Endothelial cell of umbilical vein (primary cell): Measurements from ENCODE around the gene ABTB2. TPM values are rescaled to one million over a fixed set of nuclear protein-coding genes. Genes with fewer than 3 reads are reported as not detected.

Experiments
- BruUV-seq: library from RNA; stranded (reverse); fragments of 400-500 nt; replicated peaks from 2 replicates; lab custom pipeline; 2021; lab: Mats Ljungman, UMichigan
- CTCF ChIA-PET: fragments of 300-600, 350-600 bp; sonication (Branson Sonifier 250); formaldehyde crosslinking; loops from one replicate; lab custom pipeline; 2021; ENCODE audit warnings: antibody characterized with exemption, inconsistent platforms; lab: Charles Lee
- POLR2A ChIA-PET: fragments of 300-600, 350-600 bp; sonication (Branson Sonifier 250); formaldehyde crosslinking; loops from one replicate; lab custom pipeline; 2021; ENCODE audit warnings: antibody characterized with exemption, inconsistent platforms; lab: Charles Lee
- DNase-seq: peaks from one replicate; pipeline ENCODE4 v3.0.0-alpha.2; 2011; ENCODE audit warnings: low read depth, low spot score
- FAIRE-seq: peaks from 2 replicates; lab custom pipeline; 2011; peaks lifted over from hg19 to GRCh38; lab: Jason Lieb, UNC
- H2AFZ ChIP-seq: 2 replicates; pipeline ENCODE4 v1.6.0; 2012; ENCODE audit warnings: low read depth, low read length, control low read depth, inconsistent platforms
- H3K27ac ChIP-seq: 2 replicates; pipeline ENCODE4 v1.5.1; 2011; ENCODE audit warnings: low read depth, mild to moderate bottlenecking, control low read depth, low read length, moderate library complexity; ENCODE audit not compliant: insufficient read depth
- H3K27me3 ChIP-seq, 2 experiments: 2 replicates each; pipeline versions ENCODE4 v1.6.0 to v1.6.1; 2011; ENCODE audit warnings: low read length in 2 of 2, mixed read lengths in 1 of 2; ENCODE audit not compliant: control insufficient read depth in 2 of 2, insufficient read depth in 2 of 2
- H3K36me3 ChIP-seq, 2 experiments: 2 replicates in 1 of 2; 3 replicates in 1 of 2; pipeline ENCODE4 v1.5.1; 2011; ENCODE audit warnings: low read length in 2 of 2, mild to moderate bottlenecking in 1 of 2, moderate library complexity in 1 of 2; ENCODE audit not compliant: control insufficient read depth in 2 of 2, insufficient read depth in 2 of 2; ENCODE audit errors: extremely low read depth in 1 of 2
- H3K4me1 ChIP-seq: 3 replicates; pipeline ENCODE4 v1.5.1; 2011; ENCODE audit warnings: mild to moderate bottlenecking, low read length; ENCODE audit not compliant: control insufficient read depth, insufficient read depth; ENCODE audit errors: extremely low read depth
- H3K4me2 ChIP-seq: 2 replicates; pipeline ENCODE4 v1.6.1; 2011; ENCODE audit warnings: low read length, control low read depth, mixed read lengths; ENCODE audit not compliant: insufficient read depth
- H3K4me3 ChIP-seq, 3 experiments: fragments of 200-600 bp in 1 of 3; sonication (generic), shearing (Covaris generic) in 1 of 3; replicated peaks in 1 of 3; 2 replicates each; pipeline ENCODE4 v1.5.1; 2011 to 2016; ENCODE audit warnings: control low read depth in 3 of 3, low read length in 3 of 3, mild to moderate bottlenecking in 2 of 3, inconsistent platforms in 1 of 3, low read depth in 1 of 3, moderate library complexity in 1 of 3; ENCODE audit not compliant: insufficient read depth in 1 of 3
- H3K79me2 ChIP-seq: 2 replicates; pipeline ENCODE4 v1.6.0; 2012; ENCODE audit warnings: low read length, inconsistent platforms; ENCODE audit not compliant: control insufficient read depth, insufficient read depth
- H3K9ac ChIP-seq: replicated peaks from 2 replicates; pipeline ENCODE3; 2011; ENCODE audit warnings: low read length, control low read depth; ENCODE audit not compliant: insufficient read depth; ENCODE audit errors: extremely low read depth
- H3K9me1 ChIP-seq: replicated peaks from 3 replicates; pipeline ENCODE4 v1.6.0; 2011; ENCODE audit warnings: mild to moderate bottlenecking, low read length; ENCODE audit not compliant: control insufficient read depth, insufficient read depth; ENCODE audit errors: extremely low read depth
- H3K9me3 ChIP-seq: replicated peaks from 2 replicates; pipeline ENCODE4 v1.5.1; 2012; ENCODE audit warnings: low read length, inconsistent platforms; ENCODE audit not compliant: control insufficient read depth, insufficient read depth
- H4K20me1 ChIP-seq: replicated peaks from 2 replicates; pipeline ENCODE3; 2011; ENCODE audit warnings: mild to moderate bottlenecking, low read length; ENCODE audit not compliant: control insufficient read depth, insufficient read depth; ENCODE audit errors: extremely low read depth
- EZH2 ChIP-seq: IDR thresholded peaks from 2 replicates; pipeline ENCODE4 v1.6.1; 2012; ENCODE audit warnings: borderline replicate concordance, low read depth, mild to moderate bottlenecking, moderate library complexity, low read length, inconsistent platforms; ENCODE audit not compliant: severe bottlenecking
- FOS ChIP-seq: IDR thresholded peaks from 2 replicates; pipeline ENCODE4 v1.6.1; 2011; ENCODE audit warnings: mild to moderate bottlenecking, low read length, moderate library complexity, borderline replicate concordance; ENCODE audit not compliant: insufficient read depth
- GATA2 ChIP-seq: IDR thresholded peaks from 2 replicates; pipeline ENCODE4 v1.7.0; 2011; ENCODE audit warnings: low read depth, mild to moderate bottlenecking, moderate library complexity, mixed read lengths, low read length; ENCODE audit not compliant: insufficient read length, insufficient read depth
- JUN ChIP-seq: IDR thresholded peaks from 2 replicates; pipeline ENCODE4 v1.6.1; 2011; ENCODE audit warnings: borderline replicate concordance, low read depth; ENCODE audit not compliant: insufficient read length, insufficient read depth
- MYC ChIP-seq: IDR thresholded peaks from one replicate; pipeline ENCODE4 v1.6.1; 2011; ENCODE audit warnings: mild to moderate bottlenecking, low read depth, low read length
- POLR2A ChIP-seq: IDR thresholded peaks from 2 replicates; pipeline ENCODE4 v1.6.1; 2012; ENCODE audit warnings: low read depth, mild to moderate bottlenecking, control low read depth, low read length
- POLR2AphosphoS5 ChIP-seq: IDR thresholded peaks from 2 replicates; pipeline ENCODE4 v1.6.1; 2012; ENCODE audit warnings: low read depth, mild to moderate bottlenecking, control low read depth, low read length, moderate library complexity; ENCODE audit not compliant: insufficient read depth
- dilution Hi-C: fragments of 300-500 bp; cut with MboI; formaldehyde crosslinking; loops from one replicate; pipeline ENCODE4 v1.15.0; 2019; ENCODE audit warnings: low sequenced_read_pairs; ENCODE audit not compliant: extremely low pct_ligation_motif_present
- intact Hi-C: fragments of 100-400 bp; cut with micrococcal nuclease; formaldehyde crosslinking; loops from one replicate; pipeline ENCODE4 v1.10.0; 2022
- polyA plus RNA-seq, 4 experiments: library from polyadenylated mRNA; depleted of rRNA in 3 of 4; stranded (reverse) in 3 of 4; unstranded in 1 of 4; fragments of >200 nt; gene quantifications; 2 replicates each; pipeline versions ENCODE4 v1.2.1 to v1.2.3, GENCODE V29; 2011 to 2012; ENCODE audit warnings: missing spikeins in 1 of 4
- total RNA-seq: library from RNA; stranded (reverse); gene quantifications from 2 replicates; pipeline ENCODE4 v1.2.3, GENCODE V29; 2021
- TF ChIP-seq, protein P1 (sequence below), 2 donors: IDR thresholded peaks; 1 replicate in 1 of 2; 2 replicates in 1 of 2; pipeline ENCODE4 v1.5.1; 2011; ENCODE audit warnings: low read length in 2 of 2, mild to moderate bottlenecking in 2 of 2, moderate library complexity in 2 of 2, control low read depth in 1 of 2, inconsistent platforms in 1 of 2, low read depth in 1 of 2; ENCODE audit not compliant: insufficient read depth in 1 of 2; ENCODE audit errors: extremely low read depth in 1 of 2
- TF ChIP-seq, protein P2 (sequence below): IDR thresholded peaks from 2 replicates; pipeline ENCODE4 v1.6.1; 2011; ENCODE audit not compliant: insufficient read depth, insufficient read length

ABTB2 gene
- total and polyA plus RNA-seq, 2 donors (not counting 3 experiments of a cell fraction or from before 2014, with no cell fraction given), result 0.11 to 0.14 TPM

DNA sequence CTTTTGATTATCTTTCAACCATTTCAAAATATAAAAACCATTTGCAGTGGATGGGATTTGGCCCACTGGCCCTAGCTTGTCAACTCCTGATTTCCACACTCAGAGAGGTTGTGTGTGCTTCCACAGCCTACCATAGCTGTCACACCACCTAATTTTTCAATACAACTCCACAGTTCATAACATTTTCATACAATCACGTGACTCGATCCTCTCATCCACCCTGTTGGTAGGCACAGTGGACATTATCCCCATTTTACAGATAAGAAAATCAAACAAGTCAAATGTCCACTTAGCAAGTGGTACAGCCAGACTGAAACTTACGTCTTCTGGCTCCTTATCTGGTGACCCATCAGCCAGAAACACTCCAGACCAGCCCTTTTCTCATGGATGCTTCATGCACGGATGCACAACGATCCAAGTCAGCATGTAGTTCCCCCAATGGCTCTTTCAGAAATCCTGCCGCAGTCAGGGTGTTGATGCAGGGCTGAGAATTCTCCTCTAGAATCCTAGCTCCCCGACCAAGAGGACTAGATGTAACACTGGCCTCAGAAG is 88.0 kb downstream of the ABTB2 start:
- Histone ChIP-seq H3K4me1 (no peaks in the 10 kb centered on the region), H2AFZ (no peak overlapping the region), H3K4me3 (no peak overlapping the region), H3K27me3 (peaks cover 0 to 7% of the 10 kb centered on the region in 2 experiments), H3K36me3 (no peaks in the 10 kb centered on the region), H3K4me2 (no peak overlapping the region), H3K27ac (no peak overlapping the region), H3K9me1 (no peaks in the 10 kb centered on the region), H3K9ac (no peak overlapping the region), H4K20me1 (no peaks in the 10 kb centered on the region), H3K79me2 (no peaks in the 10 kb centered on the region), H3K9me3 (no peaks in the 10 kb centered on the region)
- TF ChIP-seq EZH2 (no peak), POLR2A (no peak), POLR2AphosphoS5 (no peak), GATA2 (no peak), FOS (no peak), JUN (no peak), MYC (no peak)
- TF ChIP-seq, protein P1, sequence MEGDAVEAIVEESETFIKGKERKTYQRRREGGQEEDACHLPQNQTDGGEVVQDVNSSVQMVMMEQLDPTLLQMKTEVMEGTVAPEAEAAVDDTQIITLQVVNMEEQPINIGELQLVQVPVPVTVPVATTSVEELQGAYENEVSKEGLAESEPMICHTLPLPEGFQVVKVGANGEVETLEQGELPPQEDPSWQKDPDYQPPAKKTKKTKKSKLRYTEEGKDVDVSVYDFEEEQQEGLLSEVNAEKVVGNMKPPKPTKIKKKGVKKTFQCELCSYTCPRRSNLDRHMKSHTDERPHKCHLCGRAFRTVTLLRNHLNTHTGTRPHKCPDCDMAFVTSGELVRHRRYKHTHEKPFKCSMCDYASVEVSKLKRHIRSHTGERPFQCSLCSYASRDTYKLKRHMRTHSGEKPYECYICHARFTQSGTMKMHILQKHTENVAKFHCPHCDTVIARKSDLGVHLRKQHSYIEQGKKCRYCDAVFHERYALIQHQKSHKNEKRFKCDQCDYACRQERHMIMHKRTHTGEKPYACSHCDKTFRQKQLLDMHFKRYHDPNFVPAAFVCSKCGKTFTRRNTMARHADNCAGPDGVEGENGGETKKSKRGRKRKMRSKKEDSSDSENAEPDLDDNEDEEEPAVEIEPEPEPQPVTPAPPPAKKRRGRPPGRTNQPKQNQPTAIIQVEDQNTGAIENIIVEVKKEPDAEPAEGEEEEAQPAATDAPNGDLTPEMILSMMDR (IDR thresholded peaks at IDR 0.05; ENCODE audit: extremely low read depth in 1 of 2, insufficient read depth in 1 of 2, low read depth in 1 of 2, low read length in 2 of 2), result no peak
- TF ChIP-seq, protein P2, sequence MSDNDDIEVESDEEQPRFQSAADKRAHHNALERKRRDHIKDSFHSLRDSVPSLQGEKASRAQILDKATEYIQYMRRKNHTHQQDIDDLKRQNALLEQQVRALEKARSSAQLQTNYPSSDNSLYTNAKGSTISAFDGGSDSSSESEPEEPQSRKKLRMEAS, result no peak
- CTCF ChIA-PET, result no interaction called here
- dilution Hi-C loops, result no loop called here
- no TSS peak for BruUV-seq
- intact Hi-C loops, result no loop called here
- FAIRE-seq (no peak), DNase-seq (no peak)
- POLR2A ChIA-PET, result no interaction called here
